ENCODE data around the gene HTR2C. TPM values are rescaled to one million over a fixed set of nuclear protein-coding genes. Genes with fewer than 3 reads are reported as not detected.
A peak's percentile ranks its signal among the peaks of the same experiment; 100 is the strongest.

The HTR2C gene
- total RNA-seq: 1.7 TPM

GRCh38 chrX:114583646-114584374 is at the start of gene HTR2C:
Gene HTR2C (plus strand): TSS chrX:114584086. CDS start chrX:114726937, 142,851 bp downstream.
- no peaks in the 10 kb centered on the region for H3K9me3 ChIP-seq
- TF ChIP-seq POLR2AphosphoS5 (IDR thresholded peaks at IDR 0.05; ENCODE audit: insufficient read depth in 1 of 2, low read depth in 1 of 2) (no peak), POLR2A (IDR thresholded peaks at IDR 0.05) (no peak)
- TF ChIP-seq, protein P1, sequence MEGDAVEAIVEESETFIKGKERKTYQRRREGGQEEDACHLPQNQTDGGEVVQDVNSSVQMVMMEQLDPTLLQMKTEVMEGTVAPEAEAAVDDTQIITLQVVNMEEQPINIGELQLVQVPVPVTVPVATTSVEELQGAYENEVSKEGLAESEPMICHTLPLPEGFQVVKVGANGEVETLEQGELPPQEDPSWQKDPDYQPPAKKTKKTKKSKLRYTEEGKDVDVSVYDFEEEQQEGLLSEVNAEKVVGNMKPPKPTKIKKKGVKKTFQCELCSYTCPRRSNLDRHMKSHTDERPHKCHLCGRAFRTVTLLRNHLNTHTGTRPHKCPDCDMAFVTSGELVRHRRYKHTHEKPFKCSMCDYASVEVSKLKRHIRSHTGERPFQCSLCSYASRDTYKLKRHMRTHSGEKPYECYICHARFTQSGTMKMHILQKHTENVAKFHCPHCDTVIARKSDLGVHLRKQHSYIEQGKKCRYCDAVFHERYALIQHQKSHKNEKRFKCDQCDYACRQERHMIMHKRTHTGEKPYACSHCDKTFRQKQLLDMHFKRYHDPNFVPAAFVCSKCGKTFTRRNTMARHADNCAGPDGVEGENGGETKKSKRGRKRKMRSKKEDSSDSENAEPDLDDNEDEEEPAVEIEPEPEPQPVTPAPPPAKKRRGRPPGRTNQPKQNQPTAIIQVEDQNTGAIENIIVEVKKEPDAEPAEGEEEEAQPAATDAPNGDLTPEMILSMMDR (IDR thresholded peaks at IDR 0.05): no peak
- H3K27me3 ChIP-seq: peaks cover 22% of the 10 kb centered on the region
- no peaks in the 10 kb centered on the region for H3K36me3 ChIP-seq
- H3K27ac ChIP-seq: no peak within 1 kb of the TSS
- DNase-seq (ENCODE audit: extremely low spot score in 2 of 2): no peak
- H3K4me3 ChIP-seq: peak within 1 kb of the TSS; percentile 18 to 33
- H3K4me1 ChIP-seq: peaks cover 10% of the 10 kb centered on the region
- intact Hi-C loops (cut with DNase I): no loop called here

GRCh38 chrX:114580336-114580735 is 3.5 kb upstream of the HTR2C start:
- intact Hi-C loops (cut with DNase I): no loop called here
- TF ChIP-seq, protein P1 (IDR thresholded peaks at IDR 0.05): no peak
- TF ChIP-seq POLR2A (IDR thresholded peaks at IDR 0.05) (no peak), POLR2AphosphoS5 (IDR thresholded peaks at IDR 0.05; ENCODE audit: insufficient read depth in 1 of 2, low read depth in 1 of 2) (no peak)
- Histone ChIP-seq H3K4me3 (no peak overlapping the region), H3K9me3 (no peaks in the 10 kb centered on the region), H3K4me1 (peaks cover 10% of the 10 kb centered on the region), H3K27me3 (peaks cover 22% of the 10 kb centered on the region), H3K27ac (no peak overlapping the region), H3K36me3 (no peaks in the 10 kb centered on the region)
- DNase-seq (ENCODE audit: extremely low spot score in 2 of 2): no peak

DNA sequence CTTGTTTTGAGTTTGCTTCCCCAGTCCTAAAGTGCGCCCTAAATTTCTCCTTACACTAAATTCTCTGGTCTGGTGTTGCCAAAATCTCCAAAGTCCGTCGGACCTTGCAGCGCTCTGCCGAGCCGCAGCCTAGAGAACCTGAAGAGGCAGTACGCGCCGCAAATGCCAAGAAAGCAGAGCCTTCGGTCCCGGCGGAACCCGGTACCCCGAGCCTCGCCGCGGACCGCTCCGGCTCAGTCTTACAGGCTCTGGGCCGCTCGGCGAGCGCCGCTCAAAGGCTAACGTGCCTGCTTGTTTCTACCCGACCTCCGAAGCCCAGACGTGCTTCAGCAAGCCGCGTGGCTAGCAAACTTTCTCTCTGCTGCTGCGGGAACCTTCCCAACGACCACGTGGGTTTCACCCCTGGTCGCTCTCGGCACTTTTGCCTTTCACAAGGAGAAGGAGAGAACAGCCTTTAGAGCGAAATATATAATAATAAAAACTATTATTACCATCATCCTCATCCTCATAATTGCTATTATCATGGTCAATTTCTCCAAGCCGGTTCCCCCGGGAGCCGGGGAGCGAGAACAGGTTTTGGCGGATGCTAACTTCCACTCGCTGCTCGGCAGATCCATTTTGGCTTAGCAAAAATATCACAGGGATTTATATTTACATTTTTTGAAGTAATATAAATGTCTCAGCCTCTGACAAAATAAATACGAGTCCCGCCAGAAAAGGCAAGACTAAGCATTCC is 2.2 kb upstream of the HTR2C start:
- Histone ChIP-seq H3K27ac (no peak overlapping the region), H3K4me3 (peak overlapping the region in 1 of 2 donors; percentile 32), H3K4me1 (peaks cover 10% of the 10 kb centered on the region), H3K9me3 (no peaks in the 10 kb centered on the region), H3K27me3 (peaks cover 22% of the 10 kb centered on the region), H3K36me3 (no peaks in the 10 kb centered on the region)
- no peak for TF ChIP-seq POLR2A (IDR thresholded peaks at IDR 0.05)
- TF ChIP-seq POLR2AphosphoS5 (IDR thresholded peaks at IDR 0.05; ENCODE audit: insufficient read depth in 1 of 2, low read depth in 1 of 2): no peak
- TF ChIP-seq, protein P1 (IDR thresholded peaks at IDR 0.05): no peak
- no peak for DNase-seq (ENCODE audit: extremely low spot score in 2 of 2)
- intact Hi-C loops (cut with DNase I): no loop called here

GRCh38 chrX:114582264-114582632 is 1.6 kb upstream of the HTR2C start:
- intact Hi-C loops (cut with DNase I): no loop called here
- Histone ChIP-seq H3K4me3 (no peak overlapping the region), H3K4me1 (peaks cover 10% of the 10 kb centered on the region), H3K27me3 (peaks cover 22% of the 10 kb centered on the region), H3K36me3 (no peaks in the 10 kb centered on the region), H3K9me3 (no peaks in the 10 kb centered on the region), H3K27ac (no peak overlapping the region)
- no peak for DNase-seq (ENCODE audit: extremely low spot score in 2 of 2)
- TF ChIP-seq, protein P1 (IDR thresholded peaks at IDR 0.05): no peak
- TF ChIP-seq POLR2AphosphoS5 (IDR thresholded peaks at IDR 0.05; ENCODE audit: insufficient read depth in 1 of 2, low read depth in 1 of 2): no peak

All from vagina (tissue), 2 donors.